H1 (cell line): ENCODE measurements around the gene LAMA4. TPM values are rescaled to one million over a fixed set of nuclear protein-coding genes. Genes with fewer than 3 reads are reported as not detected.

ENCODE experiments used
- CBX5 ChIP-seq: fragments of 300-800, 300-1000 bp; sonication (generic); IDR thresholded peaks from 2 replicates; pipeline ENCODE4 v1.7.1; 2016; ENCODE audit warnings: antibody characterized with exemption, low read length, low read depth
- CHD7 ChIP-seq: fragments of 300-600 bp; sonication (generic); IDR thresholded peaks from 2 replicates; pipeline ENCODE4 v1.7.1; 2012; ENCODE audit warnings: low read length, moderate library complexity, mild to moderate bottlenecking, inconsistent platforms; ENCODE audit not compliant: insufficient replicate concordance
- EZH2 ChIP-seq: fragments of 200-600 bp; sonication (generic); IDR thresholded peaks from 2 replicates; pipeline ENCODE4 v1.7.1; 2012; ENCODE audit warnings: low read depth, mild to moderate bottlenecking, moderate library complexity, low read length, inconsistent platforms; ENCODE audit not compliant: severe bottlenecking
- NRF1 ChIP-seq: IDR thresholded peaks from 2 replicates; pipeline ENCODE4 v1.6.1; 2011; ENCODE audit warnings: mild to moderate bottlenecking, low read depth, low read length, improper control_type of control experiment
- RBBP5 ChIP-seq: IDR thresholded peaks from 2 replicates; pipeline ENCODE4 v1.7.1; 2012; ENCODE audit warnings: low read depth, mild to moderate bottlenecking, inconsistent platforms, low read length, moderate library complexity, borderline replicate concordance
- SAP30 ChIP-seq: fragments of 300-600 bp; sonication (generic); IDR thresholded peaks from 2 replicates; pipeline ENCODE4 v1.7.1; 2012; ENCODE audit warnings: low read length, moderate library complexity, mild to moderate bottlenecking, inconsistent platforms; ENCODE audit not compliant: insufficient read depth, insufficient replicate concordance
- SIRT6 ChIP-seq: IDR thresholded peaks from one replicate; pipeline ENCODE4 v1.7.1; 2012; ENCODE audit warnings: low read length, inconsistent platforms
- TAF7 ChIP-seq: optimal IDR thresholded peaks from 2 replicates; pipeline ENCODE3; 2011; ENCODE audit warnings: low read depth, mild to moderate bottlenecking, inconsistent platforms, low read length, moderate library complexity, borderline replicate concordance
- polyA plus RNA-seq, 7 experiments: library from polyadenylated mRNA; depleted of rRNA in 3 of 7; stranded (reverse) in 5 of 7; unstranded in 2 of 7; fragments of >200 nt in 5 of 7; fragments of 200-250 nt in 2 of 7; gene quantifications; 1 replicate in 5 of 7; 2 replicates in 1 of 7; 4 replicates in 1 of 7; pipeline versions ENCODE4 v1.2.1 to v1.2.3, GENCODE V29; 2011 to 2013; ENCODE audit warnings: missing spikeins in 2 of 7, mixed read lengths in 2 of 7
- total RNA-seq: library from RNA; stranded (reverse); fragmentation: NEBNext Ultra II Directional; extraction: Animal tissue kit (Norgen Biotek cat#: 25700); gene quantifications from 2 replicates; pipeline ENCODE4 v1.2.1, GENCODE V29; 2021

Gene LAMA4
- total and polyA plus RNA-seq, 2 of the 8 experiments (the other 6 are each of a cell fraction or from before 2014, with no cell fraction given): 0.95 to 1.5 TPM

- no peak for TF ChIP-seq RBBP5
- no peak for TF ChIP-seq NRF1
- no peak for TF ChIP-seq SAP30
- TF ChIP-seq CHD7: no peak
- no peak for TF ChIP-seq EZH2
- TF ChIP-seq TAF7: no peak
- TF ChIP-seq CBX5: no peak
- no peak for TF ChIP-seq SIRT6
Measured at GRCh38 chr6:112163295-112164257, 90.8 kb downstream of the LAMA4 start (continued).
